ENCODE measurements around the gene LRRC4C.
"Not testable (repeated sequence)": the region's sequence is repeated elsewhere in the genome, so short reads cannot be mapped to it uniquely, and the experiment has no call there.

LRRC4C gene

GRCh38 chr11:41110527-41110926 lies 348.9 kb downstream of the LRRC4C start:
- DNase-seq = no peak

GRCh38 chr11:41102471-41102870 lies 357.0 kb downstream of the LRRC4C start:
- no peak for DNase-seq

GRCh38 chr11:41099654-41100053 lies 359.8 kb downstream of the LRRC4C start:
- DNase-seq = no peak

- DNase-seq = no peak
Measured at GRCh38 chr11:41085123-41085522, 374.3 kb downstream of the LRRC4C start.

GRCh38 chr11:41081756-41082285 lies 377.6 kb downstream of the LRRC4C start:
- no peak for DNase-seq

GRCh38 chr11:41074318-41074717 lies 385.1 kb downstream of the LRRC4C start:
- DNase-seq = no peak

GRCh38 chr11:41065432-41065831 lies 394.0 kb downstream of the LRRC4C start:
- DNase-seq = no peak

GRCh38 chr11:41058138-41058537 lies 401.3 kb downstream of the LRRC4C start:
- DNase-seq = no peak

- no peak for DNase-seq
Measured at GRCh38 chr11:41056892-41057569, 402.4 kb downstream of the LRRC4C start.

GRCh38 chr11:41053894-41054293 lies 405.6 kb downstream of the LRRC4C start:
- no peak for DNase-seq

- DNase-seq = no peak
Measured at GRCh38 chr11:41051919-41052635, 407.4 kb downstream of the LRRC4C start.

- no peak for DNase-seq
Measured at GRCh38 chr11:41050791-41051190, 408.7 kb downstream of the LRRC4C start.

- no peak for DNase-seq
Measured at GRCh38 chr11:41047229-41047628, 412.2 kb downstream of the LRRC4C start.

GRCh38 chr11:41045266-41045665 lies 414.2 kb downstream of the LRRC4C start:
- DNase-seq = no peak

GRCh38 chr11:41044747-41045146 lies 414.7 kb downstream of the LRRC4C start:
- DNase-seq = no peak

- no peak for DNase-seq
Measured at GRCh38 chr11:41042688-41043087, 416.8 kb downstream of the LRRC4C start.

GRCh38 chr11:41040474-41040873 lies 419.0 kb downstream of the LRRC4C start:
- DNase-seq = no peak

GRCh38 chr11:41039592-41039991 lies 419.9 kb downstream of the LRRC4C start:
- no peak for DNase-seq

GRCh38 chr11:41031551-41032060 lies 427.8 kb downstream of the LRRC4C start:
- peak; percentile 25 for DNase-seq

GRCh38 chr11:41020259-41020658 lies 439.2 kb downstream of the LRRC4C start:
- no peak for DNase-seq

GRCh38 chr11:41019666-41020065 lies 439.8 kb downstream of the LRRC4C start:
- not testable (repeated sequence) for DNase-seq

- no peak for DNase-seq
Measured at GRCh38 chr11:41018224-41018623, 441.2 kb downstream of the LRRC4C start.

- no peak for DNase-seq
Measured at GRCh38 chr11:41010361-41011050, 448.9 kb downstream of the LRRC4C start.

- no peak for DNase-seq
Measured at GRCh38 chr11:41005986-41006385, 453.5 kb downstream of the LRRC4C start.

Measured in NCI-H345 (cell line).